Body of pancreas (tissue), 4 donors: Measurements from ENCODE around the gene CACNA1C. TPM values are rescaled to one million over a fixed set of nuclear protein-coding genes. Genes with fewer than 3 reads are reported as not detected.

Experiments used
- ATAC-seq: fragments of 150-250 bp; one replicate; pipeline ENCODE4 v1.9.1; 2016
- DNase-seq, 4 donors: peaks; one replicate each; pipeline ENCODE4 v3.0.0-alpha.2; 2019
- H3K27ac ChIP-seq, 4 donors: fragments of 200-600 bp; sonication (generic); 1 replicate in 3 of 4; 2 replicates in 1 of 4; pipeline versions ENCODE4 v1.5.1 to v1.6.1; 2016 to 2019; ENCODE audit warnings: mild to moderate bottlenecking in 1 of 4, mixed read lengths in 1 of 4, moderate library complexity in 1 of 4
- H3K27me3 ChIP-seq, 2 donors: fragments of 200-600 bp; sonication (generic); one replicate each; pipeline ENCODE4 v1.6.0; 2016; ENCODE audit warnings: mild to moderate bottlenecking in 1 of 2
- H3K36me3 ChIP-seq, 2 donors: fragments of 200-600 bp; sonication (generic); replicated peaks in 1 of 2; 2 replicates each; pipeline ENCODE4 v1.5.1; 2016; ENCODE audit warnings: low read depth in 2 of 2; ENCODE audit not compliant: insufficient read depth in 1 of 2
- H3K4me1 ChIP-seq: fragments of 200-600 bp; sonication (generic); one replicate; pipeline ENCODE4 v1.6.0; 2016
- H3K4me3 ChIP-seq, 2 donors: fragments of 200-600 bp; sonication (generic); 1 replicate in 1 of 2; 2 replicates in 1 of 2; pipeline ENCODE4 v1.5.1; 2016 to 2019
- H3K9me3 ChIP-seq, 3 donors: fragments of 200-600 bp; sonication (generic); 1 replicate in 2 of 3; 2 replicates in 1 of 3; pipeline ENCODE4 v1.5.1; 2016
- POLR2A ChIP-seq, 3 donors: fragments of 450-650 bp; IDR thresholded peaks; one replicate each; pipeline ENCODE4 v1.6.1; 2016; ENCODE audit warnings: antibody characterized with exemption in 3 of 3, mild to moderate bottlenecking in 2 of 3
- WGBS, 2 donors: methylation state at CpG; one replicate each; pipeline ENCODE4 v1.1.5; 2017; 5-methylcytosine and 5-hydroxymethylcytosine counted together
- intact Hi-C: fragments of 100-400 bp; cut with DNase I; formaldehyde crosslinking; loops from one replicate; pipeline ENCODE4 v1.15.1; 2023
- total RNA-seq, 2 donors: library from RNA; depleted of rRNA; stranded (reverse); fragments of >200 nt; gene quantifications; one replicate each; pipeline ENCODE4 v1.1.0, GENCODE V29; 2016
- TF ChIP-seq, protein P1 (sequence below), 7 experiments: fragments of 450-650 bp in 4 of 7; fragments of 200-600 bp in 3 of 7; sonication (generic) in 3 of 7; IDR thresholded peaks; one replicate each; pipeline ENCODE4 v1.5.1; 2016 to 2019; ENCODE audit warnings: antibody characterized with exemption in 7 of 7

CACNA1C gene
- total RNA-seq, 2 donors from 2014 or later: 2.3 to 4.4 TPM

DNA sequence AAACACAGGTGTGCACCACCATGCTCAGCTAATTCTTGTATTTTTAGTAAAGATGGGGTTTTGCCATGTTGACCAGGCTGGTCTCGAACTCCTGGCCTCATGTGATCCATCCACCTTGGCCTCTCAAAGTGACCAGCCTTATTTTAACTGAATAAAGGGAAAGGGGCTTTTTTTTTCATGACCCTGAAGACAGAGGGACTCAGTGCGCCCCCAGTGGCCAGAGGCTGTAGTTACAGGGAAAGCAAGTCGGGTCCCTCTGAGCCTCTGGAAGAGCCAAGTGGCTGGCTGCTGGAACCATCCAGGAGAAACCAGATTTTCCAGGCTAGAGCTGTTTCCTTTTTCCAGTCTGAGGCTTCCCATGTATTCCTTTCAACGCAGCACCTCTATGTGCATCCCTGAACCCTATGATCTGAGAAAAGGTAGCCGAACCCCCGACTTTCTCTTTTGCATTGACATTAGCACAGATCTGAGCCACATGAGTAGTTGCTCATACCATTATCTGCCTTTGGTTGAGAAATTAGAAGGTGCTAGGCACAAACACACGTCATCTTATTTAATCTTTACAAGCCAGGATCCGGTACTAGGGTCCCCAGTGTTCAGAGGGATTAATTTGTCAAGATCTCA lies 342.7 kb downstream of the CACNA1C start:
- ATAC-seq (no peak), DNase-seq (peak in 3 of 4 donors; percentile 16 to 47 (median 33))
- Histone ChIP-seq H3K27ac (no peak overlapping the region), H3K4me3 (no peak overlapping the region), H3K36me3 (no peaks in the 10 kb centered on the region), H3K27me3 (no peaks in the 10 kb centered on the region), H3K4me1 (no peaks in the 10 kb centered on the region), H3K9me3 (no peaks in the 10 kb centered on the region)
- WGBS, 2 donors: 52 to 57% methylated on average over 8 of the region's 8 CpGs
- intact Hi-C loops: no loop called here
- no peak for TF ChIP-seq POLR2A (IDR thresholded peaks at IDR 0.05)
- TF ChIP-seq, protein P1, sequence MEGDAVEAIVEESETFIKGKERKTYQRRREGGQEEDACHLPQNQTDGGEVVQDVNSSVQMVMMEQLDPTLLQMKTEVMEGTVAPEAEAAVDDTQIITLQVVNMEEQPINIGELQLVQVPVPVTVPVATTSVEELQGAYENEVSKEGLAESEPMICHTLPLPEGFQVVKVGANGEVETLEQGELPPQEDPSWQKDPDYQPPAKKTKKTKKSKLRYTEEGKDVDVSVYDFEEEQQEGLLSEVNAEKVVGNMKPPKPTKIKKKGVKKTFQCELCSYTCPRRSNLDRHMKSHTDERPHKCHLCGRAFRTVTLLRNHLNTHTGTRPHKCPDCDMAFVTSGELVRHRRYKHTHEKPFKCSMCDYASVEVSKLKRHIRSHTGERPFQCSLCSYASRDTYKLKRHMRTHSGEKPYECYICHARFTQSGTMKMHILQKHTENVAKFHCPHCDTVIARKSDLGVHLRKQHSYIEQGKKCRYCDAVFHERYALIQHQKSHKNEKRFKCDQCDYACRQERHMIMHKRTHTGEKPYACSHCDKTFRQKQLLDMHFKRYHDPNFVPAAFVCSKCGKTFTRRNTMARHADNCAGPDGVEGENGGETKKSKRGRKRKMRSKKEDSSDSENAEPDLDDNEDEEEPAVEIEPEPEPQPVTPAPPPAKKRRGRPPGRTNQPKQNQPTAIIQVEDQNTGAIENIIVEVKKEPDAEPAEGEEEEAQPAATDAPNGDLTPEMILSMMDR (IDR thresholded peaks at IDR 0.05): peak; percentile 37 to 73 (median 53)

DNA sequence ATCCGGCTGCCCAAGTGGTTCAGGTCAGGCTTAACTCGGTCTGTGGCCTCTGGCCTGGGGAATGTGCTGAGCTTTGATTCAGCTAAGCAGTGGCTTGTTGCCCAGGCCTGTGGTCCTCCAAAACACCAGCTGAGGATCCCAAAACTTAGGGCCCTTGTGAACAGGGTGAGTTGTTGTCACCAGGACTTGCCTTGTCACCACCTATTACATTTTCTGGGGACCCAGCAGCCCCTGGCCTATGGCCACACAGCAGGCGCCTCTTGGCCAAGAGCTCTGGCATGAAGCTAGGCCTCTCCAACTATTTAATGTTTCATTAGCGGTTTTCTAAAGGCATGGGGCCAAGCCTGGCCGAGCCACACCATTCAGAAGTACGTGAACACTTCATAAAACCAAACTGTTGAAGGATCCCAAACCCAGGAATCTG lies 343.7 kb downstream of the CACNA1C start:
- Histone ChIP-seq H3K27me3 (no peaks in the 10 kb centered on the region), H3K4me3 (no peak overlapping the region), H3K9me3 (no peaks in the 10 kb centered on the region), H3K4me1 (no peaks in the 10 kb centered on the region), H3K36me3 (no peaks in the 10 kb centered on the region), H3K27ac (peak overlapping the region in 1 of 4 donors; percentile 5)
- TF ChIP-seq POLR2A (IDR thresholded peaks at IDR 0.05): no peak
- TF ChIP-seq, protein P1 (IDR thresholded peaks at IDR 0.05): no peak
- WGBS, 2 donors: 76 to 78% methylated on average over 6 of the region's 6 CpGs
- DNase-seq (peak in 3 of 4 donors; percentile 15 to 25 (median 20)), ATAC-seq (peak; percentile 12)
- intact Hi-C loops: no loop called here

DNA sequence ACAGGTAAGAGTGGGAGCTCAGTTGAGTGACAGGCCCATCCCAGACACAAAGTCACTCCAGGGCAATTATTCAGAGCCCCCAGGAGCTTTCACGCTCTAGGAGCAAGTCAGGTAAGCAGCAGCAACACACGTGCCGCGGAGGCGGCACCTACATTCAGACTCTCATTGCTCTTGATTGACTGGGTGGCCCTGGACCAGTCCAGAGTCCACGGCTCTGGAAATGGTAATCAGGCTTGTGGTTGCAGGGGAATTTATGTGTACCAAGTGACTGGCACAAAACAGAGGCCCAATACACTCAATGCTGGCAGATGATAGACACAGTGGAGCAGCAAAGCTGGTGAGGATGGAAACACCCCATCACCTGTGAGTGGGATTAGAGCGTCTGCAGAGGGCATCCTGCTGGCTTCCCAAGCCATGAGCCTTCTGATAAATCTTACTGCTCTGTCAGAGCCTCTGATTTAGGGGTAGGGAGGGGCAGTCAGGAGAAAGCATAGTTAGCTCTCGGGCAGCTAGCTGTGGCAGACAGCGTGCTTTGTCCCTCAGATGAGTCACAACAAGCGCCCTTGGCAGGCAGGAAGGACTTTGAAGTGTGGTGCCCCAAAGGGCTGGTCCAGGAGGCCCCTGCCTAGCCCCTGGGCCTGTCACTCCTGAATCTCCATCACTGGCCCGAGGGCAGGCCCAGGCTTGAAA lies 344.7 kb downstream of the CACNA1C start:
- Histone ChIP-seq H3K36me3 (no peaks in the 10 kb centered on the region), H3K9me3 (no peaks in the 10 kb centered on the region), H3K27me3 (no peaks in the 10 kb centered on the region), H3K27ac (no peak overlapping the region), H3K4me1 (no peaks in the 10 kb centered on the region), H3K4me3 (no peak overlapping the region)
- intact Hi-C loops: no loop called here
- 82% methylated on average over 7 to 11 of the region's 11 CpGs for WGBS, 2 donors
- TF ChIP-seq, protein P1 (IDR thresholded peaks at IDR 0.05): no peak
- TF ChIP-seq POLR2A (IDR thresholded peaks at IDR 0.05): no peak
- ATAC-seq (no peak), DNase-seq (no peak)

DNA sequence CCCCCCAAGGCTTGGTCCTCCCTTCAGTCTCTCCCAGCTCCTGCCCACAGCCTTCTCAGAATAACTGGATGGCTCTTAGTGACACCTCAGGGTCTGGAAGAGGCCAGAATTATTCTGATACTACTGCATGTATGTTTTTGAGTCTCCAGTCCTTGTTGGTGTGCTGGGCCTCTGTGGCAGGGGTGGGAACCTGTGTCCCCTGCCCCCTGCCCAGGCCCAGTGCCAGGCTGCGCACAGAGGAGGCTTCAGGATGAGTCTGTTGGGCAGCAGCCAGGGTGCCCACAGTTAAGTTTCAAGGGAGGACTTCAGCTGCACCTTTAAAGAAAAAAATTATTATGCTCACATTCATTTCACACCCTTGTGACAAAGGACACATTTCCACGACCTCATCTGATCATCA lies 348.3 kb downstream of the CACNA1C start:
- TF ChIP-seq, protein P1 (IDR thresholded peaks at IDR 0.05): no peak
- TF ChIP-seq POLR2A (IDR thresholded peaks at IDR 0.05): no peak
- ATAC-seq (no peak), DNase-seq (no peak)
- Histone ChIP-seq H3K27me3 (no peaks in the 10 kb centered on the region), H3K27ac (no peak overlapping the region), H3K9me3 (no peaks in the 10 kb centered on the region), H3K36me3 (no peaks in the 10 kb centered on the region), H3K4me3 (no peak overlapping the region), H3K4me1 (no peaks in the 10 kb centered on the region)
- WGBS, 2 donors: 46 to 53% methylated on average over 2 of the region's 2 CpGs
- intact Hi-C loops: no loop called here
